Loucy (cell line): Measurements from ENCODE around the gene ZNRF2.

Source experiments
- CTCF ChIP-seq: fragments of 200-600 bp; sonication (generic); conservative IDR thresholded peaks from 2 replicates; pipeline ENCODE4 v1.5.1; 2014; ENCODE audit warnings: mild to moderate bottlenecking, antibody characterized with exemption, low read length
- EZH2phosphoT487 ChIP-seq: fragments of 200-600 bp; IDR thresholded peaks from 2 replicates; pipeline ENCODE4 v1.6.1; 2018; ENCODE audit warnings: antibody characterized with exemption, mild to moderate bottlenecking, moderate library complexity, borderline replicate concordance

- TF ChIP-seq CTCF (no peak), EZH2phosphoT487 (no peak)
These were observed 29.0 kb downstream of the ZNRF2 start for GRCh38 chr7:30313348-30313747.
